Measurements from ENCODE around the gene ZEB2.
A peak's percentile ranks its signal among the peaks of the same experiment; 100 is the strongest.

The ZEB2 gene

DNA sequence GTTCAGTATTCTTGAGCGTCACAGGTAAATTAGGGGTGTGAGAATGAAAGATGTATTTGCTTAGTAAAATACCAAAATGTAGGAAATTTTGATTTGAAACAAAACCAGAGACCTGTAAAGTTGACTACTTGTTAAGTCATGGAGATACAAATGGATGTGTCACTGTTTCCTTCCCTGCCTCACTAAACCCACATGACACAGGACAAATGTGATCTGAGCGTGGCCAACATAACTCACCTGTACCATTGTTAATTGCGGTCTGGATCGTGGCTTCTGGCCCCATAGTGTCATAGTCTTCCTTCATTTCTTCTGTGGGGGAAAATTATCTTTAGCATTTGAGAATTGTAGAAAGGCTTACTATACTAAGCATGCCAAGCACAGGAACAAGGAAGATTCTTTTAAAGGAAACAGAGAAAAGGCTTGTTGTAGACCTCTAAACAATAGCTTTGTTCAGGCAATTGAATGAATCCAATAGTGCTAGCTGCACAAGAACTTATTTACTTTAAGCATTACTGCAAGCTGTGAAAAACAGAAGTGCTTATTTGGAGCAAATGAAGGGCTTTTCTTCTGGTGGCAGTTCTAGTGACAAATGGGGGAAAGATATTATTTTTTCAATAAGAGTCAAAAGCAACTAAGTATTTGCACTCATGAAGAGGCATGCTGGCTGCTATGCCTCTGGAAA, 95.2 kb downstream of the ZEB2 start:
- DNase-seq (ENCODE audit: low spot score), result peak; percentile 30

DNA sequence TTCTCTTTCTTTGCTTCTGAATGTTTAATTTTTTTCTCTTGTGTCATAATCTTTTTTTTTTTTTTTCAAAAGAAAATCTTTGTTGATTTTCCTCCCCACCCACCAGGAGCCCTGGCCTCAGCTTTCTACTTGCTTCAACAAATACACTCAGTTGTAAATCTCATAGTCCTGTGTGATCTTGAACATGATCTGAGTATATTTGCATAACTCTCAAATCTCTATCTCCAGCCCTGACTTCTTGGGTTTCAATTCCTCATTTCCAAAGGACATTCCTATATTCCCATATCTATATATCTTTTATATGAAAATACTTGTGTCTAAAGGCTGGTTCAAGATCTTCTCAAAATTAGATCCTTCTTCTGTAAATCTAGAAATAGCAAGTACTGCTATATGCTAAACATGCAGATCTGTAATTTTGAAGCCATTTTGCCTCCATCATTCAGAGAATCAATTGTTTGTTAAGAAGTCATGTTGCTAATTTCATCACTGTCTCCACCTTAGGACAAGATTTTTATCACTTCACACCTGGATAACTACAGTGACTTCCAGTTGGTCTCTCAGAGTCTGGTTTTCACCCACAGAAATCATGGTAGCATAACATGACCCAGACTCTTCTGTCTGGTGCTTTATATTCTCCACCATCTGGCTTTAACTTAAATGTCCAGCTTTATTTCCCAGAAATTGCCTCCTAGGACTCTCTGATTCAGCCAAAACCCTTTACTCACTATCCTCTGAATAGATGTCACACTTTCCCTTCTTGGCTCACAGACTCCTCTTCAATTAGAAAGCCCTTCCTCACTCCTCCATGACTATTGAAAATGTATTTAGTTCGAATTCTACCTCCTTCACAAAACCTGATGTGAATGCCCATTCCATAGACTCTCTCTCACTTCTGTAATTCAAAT, 98.1 kb downstream of the ZEB2 start:
- DNase-seq (ENCODE audit: low spot score), result no peak

DNA sequence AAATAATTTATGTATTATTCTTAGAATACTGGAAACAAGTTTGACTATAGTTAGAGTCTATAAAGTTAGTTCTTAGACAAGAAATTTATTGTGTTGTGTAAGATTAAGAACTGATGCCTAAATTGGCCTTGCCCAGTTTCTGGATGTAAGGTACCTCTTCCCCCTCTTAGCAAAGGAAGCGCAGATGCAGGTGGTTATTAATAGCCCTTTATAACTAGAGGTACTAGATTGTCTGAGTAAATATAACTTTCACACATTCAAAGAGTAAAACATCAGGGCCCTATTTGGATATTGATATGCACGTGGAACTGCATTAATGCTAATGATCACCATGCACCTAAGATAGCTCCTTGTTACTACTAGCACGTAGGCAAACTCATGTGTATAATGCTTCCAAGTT, 100.7 kb downstream of the ZEB2 start:
- DNase-seq (ENCODE audit: low spot score), result no peak

DNA sequence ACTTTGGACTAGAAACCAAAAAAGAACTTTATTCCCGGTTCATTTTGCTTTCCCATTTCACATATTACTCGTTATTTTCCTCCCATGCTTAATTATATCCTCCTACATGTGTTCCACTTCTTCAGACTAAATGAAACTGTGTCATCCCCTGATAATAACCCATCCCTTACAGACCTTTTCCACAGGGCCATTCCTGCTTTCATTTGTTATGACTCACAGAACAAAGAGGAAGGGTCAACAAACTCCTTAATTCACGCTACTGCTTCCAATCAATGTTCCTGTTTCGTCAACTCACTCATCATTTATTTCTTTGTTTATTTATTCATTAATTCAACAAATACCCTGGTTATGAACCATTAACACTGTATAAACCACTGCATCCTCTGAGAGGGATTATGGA, 104.5 kb downstream of the ZEB2 start:
- DNase-seq (ENCODE audit: low spot score), result no peak

DNA sequence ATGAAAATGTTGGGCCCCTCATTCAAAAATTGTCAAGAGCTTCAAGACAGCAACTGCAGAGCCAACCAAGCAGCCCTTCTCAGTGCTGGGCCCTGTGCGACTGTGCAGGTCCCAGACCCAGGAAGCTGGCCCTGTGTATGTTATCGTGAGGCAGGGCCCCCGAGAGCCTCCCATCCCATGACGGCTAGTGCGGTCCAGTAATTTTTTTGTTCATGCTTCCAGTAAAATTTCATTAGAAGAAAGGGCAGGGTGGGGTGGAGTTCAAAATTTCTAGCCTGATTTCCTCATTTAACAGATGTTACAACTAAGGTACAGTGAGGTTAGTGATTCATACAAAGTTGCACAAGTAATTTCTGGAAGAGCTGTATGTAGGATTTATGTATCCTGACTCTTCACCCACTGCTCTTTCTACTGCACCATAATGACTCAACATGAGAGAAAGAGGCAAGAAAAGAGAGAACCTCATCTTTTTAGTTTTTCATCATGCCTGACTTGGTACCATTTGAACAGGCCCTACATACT, 105.5 kb downstream of the ZEB2 start:
- DNase-seq (ENCODE audit: low spot score), result peak; percentile 82

DNA sequence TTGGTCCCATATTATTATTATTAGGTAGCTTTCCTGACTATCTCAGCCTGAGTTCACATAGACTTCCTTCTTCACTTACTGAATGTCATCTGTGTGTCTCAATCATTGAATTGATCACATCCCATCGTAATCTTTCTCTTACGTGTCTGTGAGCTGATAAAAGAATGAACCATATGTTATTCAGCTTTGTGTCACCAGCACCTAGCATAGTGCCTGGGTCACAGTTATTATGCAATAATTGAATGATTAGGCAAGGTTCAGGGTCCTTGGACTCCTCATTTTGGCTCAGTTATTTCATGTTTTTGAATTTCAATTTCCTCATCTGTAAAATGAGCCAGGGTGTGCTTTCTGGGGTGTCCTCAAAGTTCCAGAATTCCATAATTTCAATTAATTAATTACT, 107.2 kb downstream of the ZEB2 start:
- no peak for DNase-seq (ENCODE audit: low spot score)

DNA sequence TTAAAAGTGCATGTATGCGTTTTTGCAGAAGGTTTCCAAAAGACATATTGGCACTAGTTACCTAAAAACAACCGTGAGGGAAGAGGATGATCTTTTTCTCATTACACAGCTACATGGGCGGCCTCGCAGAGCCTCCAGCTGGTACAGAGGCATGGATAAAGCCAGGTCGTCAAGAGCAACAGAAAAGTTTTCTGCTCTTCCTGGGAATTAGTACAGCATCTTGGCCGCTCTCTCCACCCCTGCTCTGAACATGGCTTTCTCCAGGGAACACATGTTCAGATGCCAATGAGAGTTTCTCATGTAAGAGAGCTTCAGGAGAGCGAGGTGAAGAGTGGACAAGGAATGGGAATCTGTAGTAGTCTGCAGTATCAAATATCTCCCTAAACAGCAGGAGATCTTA, 108.4 kb downstream of the ZEB2 start:
- no peak for DNase-seq (ENCODE audit: low spot score)

DNA sequence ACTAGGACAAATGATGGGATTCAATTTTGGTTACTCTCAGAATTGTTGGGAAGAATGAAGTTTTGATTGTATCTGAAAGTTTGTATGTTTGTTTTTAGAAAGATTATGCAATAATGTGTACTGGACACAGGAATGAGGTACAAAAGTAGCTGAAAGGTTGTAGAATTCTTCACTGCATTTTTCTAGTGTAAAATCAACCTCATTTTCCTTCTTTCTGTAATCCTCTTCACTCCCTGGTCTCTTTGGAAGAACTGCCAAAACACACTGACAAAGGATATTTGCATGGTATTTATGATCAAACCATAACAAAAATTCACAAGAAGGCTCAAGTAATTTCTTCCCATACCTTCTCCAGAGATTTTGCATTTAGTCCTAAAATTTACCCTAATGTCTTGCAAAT, 110.7 kb downstream of the ZEB2 start:
- DNase-seq (ENCODE audit: low spot score), result no peak

DNA sequence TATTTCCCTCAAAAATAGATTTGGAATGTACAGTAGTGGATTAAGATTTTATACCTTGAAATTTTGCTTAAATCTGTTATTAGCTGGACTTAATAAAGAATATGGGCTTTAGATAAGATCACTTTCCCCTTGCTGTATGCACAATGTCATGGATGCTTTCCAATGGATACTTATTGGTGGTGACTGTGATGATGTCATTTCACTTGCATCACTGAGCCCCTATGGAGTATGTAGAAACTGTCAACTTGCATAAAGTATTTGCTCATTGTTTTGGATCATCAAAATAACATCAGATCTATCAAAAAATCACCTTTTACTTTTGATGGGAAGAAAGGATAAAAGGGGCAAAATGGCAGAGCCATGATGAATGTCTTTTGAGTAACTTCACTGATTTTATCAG, 112.7 kb downstream of the ZEB2 start:
- no peak for DNase-seq (ENCODE audit: low spot score)

DNA sequence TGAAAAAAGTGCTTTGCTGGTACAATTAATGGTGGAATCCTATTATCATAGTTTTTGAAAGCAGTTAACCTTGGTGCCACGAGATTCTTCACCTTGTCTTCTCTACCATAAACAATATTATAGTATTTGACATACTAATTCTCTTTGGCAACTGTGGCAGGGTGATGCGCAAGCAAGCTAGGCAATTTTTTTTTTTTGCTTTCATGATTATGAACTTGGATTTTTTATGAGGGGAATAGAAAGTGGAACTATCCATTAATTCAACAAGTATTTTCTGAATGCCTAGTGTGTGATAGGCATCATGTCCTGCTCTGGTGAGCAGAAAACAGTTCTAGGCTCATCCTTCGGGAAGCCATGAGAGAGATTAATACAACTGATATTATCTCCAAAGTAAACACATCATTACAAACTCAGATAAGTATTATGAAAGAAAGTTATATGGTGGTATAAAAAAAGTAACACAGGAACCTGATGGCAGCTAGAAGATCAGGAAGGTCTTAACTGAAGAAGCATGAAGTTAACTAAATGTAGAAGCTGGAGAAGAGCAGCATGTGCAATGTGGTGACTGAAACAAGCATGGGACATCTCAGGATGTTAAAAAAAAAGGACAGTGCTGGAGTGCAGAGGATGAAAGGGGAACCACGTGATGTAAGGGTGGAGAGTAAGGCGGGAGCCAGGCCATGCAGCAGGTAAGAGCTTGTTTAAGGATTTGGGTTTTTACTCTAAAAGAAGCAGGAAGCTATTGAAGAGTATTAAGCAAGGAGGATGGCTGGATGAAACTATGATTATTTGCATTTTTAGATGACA, 113.7 kb downstream of the ZEB2 start:
- DNase-seq (ENCODE audit: low spot score), result no peak

DNA sequence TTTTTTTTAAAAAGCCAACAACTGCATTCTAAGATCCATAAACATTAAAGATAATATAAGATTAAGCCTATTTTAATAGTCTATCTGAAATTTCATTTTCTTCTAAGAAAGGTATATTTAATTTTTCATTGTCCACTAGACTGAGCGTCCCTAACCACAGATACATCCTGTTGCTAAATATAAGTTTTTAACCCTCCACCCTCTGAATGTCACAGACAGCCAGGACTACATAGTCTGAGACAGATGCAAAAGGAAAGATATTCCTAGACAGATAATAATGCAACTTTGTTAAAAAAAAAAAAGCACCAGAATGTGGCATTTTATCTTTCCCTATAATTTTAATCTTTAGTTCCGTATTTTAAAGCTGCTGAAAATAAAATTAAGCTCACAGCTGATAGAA, 114.6 kb downstream of the ZEB2 start:
- no peak for DNase-seq (ENCODE audit: low spot score)

DNA sequence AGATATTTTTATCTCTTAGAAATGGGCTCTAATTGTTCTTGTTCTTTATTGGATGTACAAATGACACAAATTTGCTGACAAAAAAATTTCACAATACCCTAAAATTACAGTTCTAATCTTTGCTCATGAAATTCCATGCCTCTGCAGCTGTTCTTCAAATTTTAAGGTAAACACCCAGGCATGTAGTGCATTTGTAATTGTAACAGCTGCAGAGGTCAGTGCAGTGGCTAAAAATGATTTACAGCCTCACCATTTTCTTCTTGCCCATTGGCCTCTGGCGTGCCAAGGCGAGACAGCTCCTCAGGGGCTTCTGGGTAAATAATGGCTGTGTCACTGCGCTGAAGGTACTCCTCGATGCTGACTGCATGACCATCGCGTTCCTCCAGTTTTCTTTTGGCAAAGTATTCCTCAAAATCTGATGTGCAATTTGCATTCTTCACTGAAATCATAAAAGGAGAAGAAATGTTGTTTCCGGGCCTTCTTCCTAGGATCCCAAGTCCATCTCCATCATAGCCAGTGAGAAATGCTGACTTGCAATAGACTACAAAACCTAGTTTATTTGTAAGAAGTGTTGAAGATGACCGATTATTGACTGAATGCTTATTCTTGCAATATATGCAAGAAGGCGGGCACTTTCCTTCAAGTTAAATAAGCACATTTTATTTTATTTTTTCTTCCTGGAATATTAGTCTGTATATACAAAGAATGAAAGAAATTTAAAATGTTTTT, 115.2 kb downstream of the ZEB2 start:
- no peak for DNase-seq (ENCODE audit: low spot score)

DNA sequence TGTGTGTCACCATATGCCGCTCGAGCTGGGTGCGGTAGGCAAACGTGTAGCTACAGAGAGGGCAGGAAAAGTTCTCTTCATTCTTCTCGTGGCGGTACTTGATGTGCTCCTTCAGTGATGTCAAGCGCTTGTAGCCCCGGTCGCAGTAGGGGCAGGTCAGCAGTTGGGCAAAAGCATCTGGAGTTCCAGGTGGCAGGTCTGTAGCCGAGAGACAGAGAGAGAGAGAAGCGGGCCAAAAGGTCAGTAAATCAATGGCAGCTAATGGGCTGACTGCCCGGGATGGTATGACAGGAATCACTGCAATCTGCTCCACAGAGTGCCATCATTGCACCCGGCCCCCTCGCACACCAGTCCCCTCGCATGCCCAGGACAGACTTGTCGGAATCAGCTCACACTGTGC, 116.0 kb downstream of the ZEB2 start:
- DNase-seq (ENCODE audit: low spot score), result no peak

DNA sequence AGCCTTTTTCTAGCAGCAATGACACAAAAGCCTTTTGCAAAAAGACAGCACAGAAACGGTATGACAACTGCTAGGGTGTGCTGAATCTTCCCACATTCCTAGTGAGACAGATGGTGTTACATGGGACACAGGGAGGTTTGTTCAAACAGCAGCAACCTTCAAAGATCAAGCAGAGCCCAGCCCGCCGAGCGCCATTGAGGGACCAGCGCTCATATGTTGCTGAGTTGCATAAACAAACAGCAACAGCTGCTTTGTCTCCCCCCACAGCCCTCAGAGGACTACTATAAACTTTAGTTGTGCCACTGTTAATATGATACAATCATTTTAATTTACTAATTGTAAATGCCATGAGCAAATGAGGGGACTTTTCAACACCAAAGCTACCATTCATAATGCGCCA, 117.7 kb downstream of the ZEB2 start:
- no peak for DNase-seq (ENCODE audit: low spot score)

DNA sequence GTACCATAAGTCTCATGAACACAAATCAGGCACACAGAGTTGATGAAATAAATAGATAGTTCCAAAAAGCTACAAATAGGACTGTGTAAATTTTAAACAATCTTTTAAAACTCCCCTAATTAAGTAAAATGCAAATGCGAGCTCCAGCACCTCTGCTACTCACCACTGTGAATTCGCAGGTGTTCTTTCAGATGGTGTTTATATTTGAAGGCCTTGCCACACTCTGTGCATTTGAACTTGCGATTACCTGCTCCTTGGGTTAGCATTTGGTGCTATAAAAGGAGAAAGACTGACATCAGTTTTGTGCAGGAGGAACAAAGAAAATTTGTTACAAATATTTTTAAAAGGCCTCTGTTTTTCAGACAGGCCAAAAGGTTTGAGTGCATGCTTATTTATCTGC, 118.9 kb downstream of the ZEB2 start:
- DNase-seq (ENCODE audit: low spot score), result no peak

DNA sequence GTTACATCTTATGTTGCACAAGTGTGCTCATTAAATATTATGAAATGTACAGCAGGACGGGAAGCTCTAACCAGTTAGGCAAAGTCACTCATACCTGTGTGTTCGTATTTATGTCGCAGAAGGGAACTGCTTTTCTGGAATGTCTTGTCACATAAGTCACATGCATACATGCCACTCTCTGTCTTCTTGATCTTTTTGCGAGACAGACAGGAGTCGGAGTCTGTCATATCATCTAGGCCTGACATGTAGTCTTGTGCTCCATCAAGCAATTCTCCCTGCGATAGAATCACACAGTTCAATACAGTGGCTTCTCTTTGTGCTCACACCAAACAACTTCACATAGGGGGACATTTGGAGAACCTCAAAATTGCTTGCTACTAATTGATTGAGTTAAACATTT, 123.6 kb downstream of the ZEB2 start:
- no peak for DNase-seq (ENCODE audit: low spot score)

DNA sequence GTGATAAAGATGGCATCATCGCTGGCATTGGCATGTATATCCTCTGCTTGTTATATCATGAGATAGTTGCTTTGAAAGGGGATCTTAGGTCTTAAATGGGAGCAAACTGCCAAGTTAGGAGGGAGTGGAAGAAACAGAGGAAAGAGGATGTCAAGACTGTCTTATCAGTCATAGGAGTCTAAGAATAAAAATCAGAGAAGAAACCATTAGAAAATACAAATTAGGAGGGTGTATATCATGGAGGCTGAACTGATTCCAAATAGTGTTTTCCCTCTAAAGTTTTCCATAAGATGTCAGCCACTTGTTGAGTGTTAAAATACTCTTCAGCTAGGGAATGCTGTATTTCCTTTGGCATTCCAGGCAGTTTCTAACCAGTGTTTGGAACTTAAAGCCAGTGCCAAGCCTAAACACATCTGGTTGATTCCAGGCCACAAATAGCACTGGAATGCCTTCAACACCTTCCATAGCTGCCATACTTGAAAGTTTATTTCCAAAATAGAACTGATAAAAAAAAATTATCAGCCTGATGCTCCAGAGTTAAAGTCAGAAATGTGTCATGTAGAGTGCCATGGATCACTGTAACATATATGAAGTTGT, 129.4 kb downstream of the ZEB2 start:
- DNase-seq (ENCODE audit: low spot score), result no peak

DNA sequence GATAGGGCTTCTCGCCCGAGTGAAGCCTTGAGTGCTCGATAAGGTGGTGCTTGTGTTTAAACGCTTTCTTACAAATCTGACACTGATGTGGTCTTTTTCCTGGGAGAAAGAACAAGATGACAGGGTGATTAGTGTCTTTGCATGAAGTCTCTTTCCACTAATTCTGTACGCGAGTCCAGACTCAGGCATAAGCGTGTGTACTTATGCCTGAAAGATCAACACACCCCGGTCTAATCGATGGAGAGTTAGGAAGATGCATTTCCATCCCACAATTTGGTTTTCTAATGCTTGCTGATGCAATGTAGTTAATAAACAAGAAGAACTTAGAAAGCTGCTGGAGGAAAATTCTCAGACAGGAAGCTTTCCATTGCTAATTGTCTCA, 130.0 kb downstream of the ZEB2 start:
- DNase-seq (ENCODE audit: low spot score), result no peak

DNA sequence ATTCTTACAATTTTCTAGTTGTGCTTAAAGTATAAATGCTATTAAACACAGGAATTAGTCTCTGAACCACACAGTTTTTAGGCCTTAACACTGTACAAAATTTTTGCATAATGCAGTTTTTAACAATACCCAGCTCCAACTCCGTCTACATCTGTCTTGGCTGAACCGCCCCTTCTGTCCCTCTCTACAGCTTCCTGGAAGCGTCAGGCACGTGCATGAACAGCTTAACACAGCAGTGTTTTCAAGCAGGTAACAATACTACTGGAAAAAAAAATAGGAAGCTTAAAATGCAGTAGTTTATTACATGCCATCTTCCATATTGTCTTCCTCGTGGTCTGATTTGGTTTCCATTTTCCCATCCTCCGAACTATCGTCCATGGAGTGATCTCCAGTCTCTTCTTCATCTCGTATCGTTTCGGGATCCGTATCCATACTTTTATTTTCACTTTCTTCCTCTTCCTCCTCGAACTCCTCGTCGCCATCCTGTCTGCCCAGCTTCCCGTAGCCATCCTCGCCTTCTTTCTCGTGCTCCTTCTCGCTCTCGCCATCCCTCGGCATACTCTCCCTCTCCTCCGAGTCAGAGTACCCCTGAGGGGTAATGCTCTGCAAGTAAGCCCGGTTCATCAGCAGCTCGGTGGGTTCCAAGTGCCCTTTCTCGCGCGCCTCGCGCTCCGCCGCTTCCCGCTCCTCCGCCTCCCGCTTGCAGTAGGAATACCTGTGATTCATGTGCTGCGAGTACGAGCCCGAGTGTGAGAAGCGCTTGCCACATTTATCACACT, 130.6 kb downstream of the ZEB2 start:
- no peak for DNase-seq (ENCODE audit: low spot score)

DNA sequence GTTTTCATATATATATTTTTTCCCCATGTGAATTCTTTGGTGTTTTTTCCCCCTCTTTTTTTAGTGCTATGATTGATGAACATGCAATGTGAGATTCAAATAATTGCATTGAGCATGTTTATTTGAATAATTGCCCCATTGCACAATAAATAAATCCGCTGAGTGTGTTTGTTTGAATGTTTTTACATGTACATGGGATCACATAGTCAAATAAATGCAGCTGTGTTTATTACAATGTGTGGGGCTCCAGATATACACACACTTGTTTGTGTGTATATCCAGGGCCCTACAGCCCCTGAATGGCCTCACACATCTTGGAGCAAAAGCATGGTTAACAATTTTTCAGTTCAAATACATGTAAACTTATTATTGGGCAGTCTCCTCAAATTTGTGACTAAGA, 134.5 kb downstream of the ZEB2 start:
- DNase-seq (ENCODE audit: low spot score), result no peak

Measured in activated CD4-positive, alpha-beta T cell treated with anti-CD3 and anti-CD28 coated beads, Interleukin-2, Interleukin-4, amounts not matched to agents 100 ng/mL and 50 ng/mL, durations not matched to agents 16 hours and 8 hours (primary cell).